ENCODE data around the gene ATE1.
"Not testable (repeated sequence)": the region's sequence is repeated elsewhere in the genome, so short reads cannot be mapped to it uniquely, and the experiment has no call there.

Gene ATE1

GRCh38 chr10:121930268-121931085 lies 2.6 kb upstream of the ATE1 start:
- not testable (repeated sequence) for H3K4me3 ChIP-seq (ENCODE audit: insufficient read depth, low read depth, low read length, poor library complexity, severe bottlenecking); H3K27me3 ChIP-seq (replicated peaks; ENCODE audit: control insufficient read depth, insufficient read depth, low read length, poor library complexity, severe bottlenecking); H3K27ac ChIP-seq (ENCODE audit: insufficient read depth, low read length, poor library complexity, severe bottlenecking); H3K4me1 ChIP-seq (ENCODE audit: control insufficient read depth, insufficient read depth, low read length, poor library complexity, severe bottlenecking); DNase-seq; H3K36me3 ChIP-seq (ENCODE audit: control insufficient read depth, insufficient read depth, low read length); H3K9me3 ChIP-seq (ENCODE audit: control insufficient read depth, low read length)

- not testable (repeated sequence) for H3K36me3 ChIP-seq (ENCODE audit: control insufficient read depth, insufficient read depth, low read length); DNase-seq; H3K27ac ChIP-seq (ENCODE audit: insufficient read depth, low read length, poor library complexity, severe bottlenecking); H3K4me1 ChIP-seq (ENCODE audit: control insufficient read depth, insufficient read depth, low read length, poor library complexity, severe bottlenecking); H3K4me3 ChIP-seq (ENCODE audit: insufficient read depth, low read depth, low read length, poor library complexity, severe bottlenecking); H3K27me3 ChIP-seq (replicated peaks; ENCODE audit: control insufficient read depth, insufficient read depth, low read length, poor library complexity, severe bottlenecking); H3K9me3 ChIP-seq (ENCODE audit: control insufficient read depth, low read length)
Observed at GRCh38 chr10:121929585-121930267, 1.9 kb upstream of the ATE1 start.

GRCh38 chr10:121928528-121928884 lies 675 bp upstream of the ATE1 start:
- Histone ChIP-seq H3K27me3 (replicated peaks; ENCODE audit: control insufficient read depth, insufficient read depth, low read length, poor library complexity, severe bottlenecking) (no peaks in the 10 kb centered on the region), H3K9me3 (ENCODE audit: control insufficient read depth, low read length) (no peaks in the 10 kb centered on the region), H3K27ac (ENCODE audit: insufficient read depth, low read length, poor library complexity, severe bottlenecking) (peak overlapping the region; percentile 92), H3K36me3 (ENCODE audit: control insufficient read depth, insufficient read depth, low read length) (no peaks in the 10 kb centered on the region), H3K4me1 (ENCODE audit: control insufficient read depth, insufficient read depth, low read length, poor library complexity, severe bottlenecking) (no peaks in the 10 kb centered on the region), H3K4me3 (ENCODE audit: insufficient read depth, low read depth, low read length, poor library complexity, severe bottlenecking) (peak overlapping the region; percentile 92)
- no peak for DNase-seq

GRCh38 chr10:121927318-121927840 lies 452 bp downstream of the ATE1 start:
- peak overlapping the region; percentile 92 for H3K4me3 ChIP-seq (ENCODE audit: insufficient read depth, low read depth, low read length, poor library complexity, severe bottlenecking)

GRCh38 chr10:121926671-121927317 lies 1.0 kb downstream of the ATE1 start:
- Histone ChIP-seq H3K27ac (ENCODE audit: insufficient read depth, low read length, poor library complexity, severe bottlenecking) (peak overlapping the region; percentile 92), H3K4me1 (ENCODE audit: control insufficient read depth, insufficient read depth, low read length, poor library complexity, severe bottlenecking) (no peaks in the 10 kb centered on the region), H3K36me3 (ENCODE audit: control insufficient read depth, insufficient read depth, low read length) (no peaks in the 10 kb centered on the region), H3K4me3 (ENCODE audit: insufficient read depth, low read depth, low read length, poor library complexity, severe bottlenecking) (peak overlapping the region; percentile 92), H3K9me3 (ENCODE audit: control insufficient read depth, low read length) (no peaks in the 10 kb centered on the region), H3K27me3 (replicated peaks; ENCODE audit: control insufficient read depth, insufficient read depth, low read length, poor library complexity, severe bottlenecking) (no peaks in the 10 kb centered on the region)
- peak in 1 of 3 donors; percentile 0 for DNase-seq

More at GRCh38 chr10:121927318-121927840, 452 bp downstream of the ATE1 start:
- Histone ChIP-seq H3K36me3 (ENCODE audit: control insufficient read depth, insufficient read depth, low read length) (no peaks in the 10 kb centered on the region), H3K27me3 (replicated peaks; ENCODE audit: control insufficient read depth, insufficient read depth, low read length, poor library complexity, severe bottlenecking) (no peaks in the 10 kb centered on the region), H3K4me1 (ENCODE audit: control insufficient read depth, insufficient read depth, low read length, poor library complexity, severe bottlenecking) (no peaks in the 10 kb centered on the region), H3K27ac (ENCODE audit: insufficient read depth, low read length, poor library complexity, severe bottlenecking) (peak overlapping the region; percentile 92), H3K9me3 (ENCODE audit: control insufficient read depth, low read length) (no peaks in the 10 kb centered on the region)
- peak in 1 of 3 donors; percentile 3 for DNase-seq

- no peaks in the 10 kb centered on the region for H3K36me3 ChIP-seq (ENCODE audit: control insufficient read depth, insufficient read depth, low read length)
- no peak overlapping the region for H3K27ac ChIP-seq (ENCODE audit: insufficient read depth, low read length, poor library complexity, severe bottlenecking)
- no peaks in the 10 kb centered on the region for H3K9me3 ChIP-seq (ENCODE audit: control insufficient read depth, low read length)
- no peaks in the 10 kb centered on the region for H3K27me3 ChIP-seq (replicated peaks; ENCODE audit: control insufficient read depth, insufficient read depth, low read length, poor library complexity, severe bottlenecking)
- no peaks in the 10 kb centered on the region for H3K4me1 ChIP-seq (ENCODE audit: control insufficient read depth, insufficient read depth, low read length, poor library complexity, severe bottlenecking)
- no peak overlapping the region for H3K4me3 ChIP-seq (ENCODE audit: insufficient read depth, low read depth, low read length, poor library complexity, severe bottlenecking)
- no peak for DNase-seq
Observed at GRCh38 chr10:121926157-121926556, 1.7 kb downstream of the ATE1 start.

GRCh38 chr10:121921238-121921931 lies 6.4 kb downstream of the ATE1 start:
- H3K4me1 ChIP-seq (ENCODE audit: control insufficient read depth, insufficient read depth, low read length, poor library complexity, severe bottlenecking): no peaks in the 10 kb centered on the region
- H3K27ac ChIP-seq (ENCODE audit: insufficient read depth, low read length, poor library complexity, severe bottlenecking): no peak overlapping the region
- no peaks in the 10 kb centered on the region for H3K9me3 ChIP-seq (ENCODE audit: control insufficient read depth, low read length)
- no peak for DNase-seq
- no peaks in the 10 kb centered on the region for H3K36me3 ChIP-seq (ENCODE audit: control insufficient read depth, insufficient read depth, low read length)
- no peaks in the 10 kb centered on the region for H3K27me3 ChIP-seq (replicated peaks; ENCODE audit: control insufficient read depth, insufficient read depth, low read length, poor library complexity, severe bottlenecking)
- no peak overlapping the region for H3K4me3 ChIP-seq (ENCODE audit: insufficient read depth, low read depth, low read length, poor library complexity, severe bottlenecking)

GRCh38 chr10:121919666-121920065 lies 8.2 kb downstream of the ATE1 start:
- no peaks in the 10 kb centered on the region for H3K4me1 ChIP-seq (ENCODE audit: control insufficient read depth, insufficient read depth, low read length, poor library complexity, severe bottlenecking)
- H3K9me3 ChIP-seq (ENCODE audit: control insufficient read depth, low read length): no peaks in the 10 kb centered on the region
- H3K36me3 ChIP-seq (ENCODE audit: control insufficient read depth, insufficient read depth, low read length): no peaks in the 10 kb centered on the region
- H3K27ac ChIP-seq (ENCODE audit: insufficient read depth, low read length, poor library complexity, severe bottlenecking): no peak overlapping the region
- no peaks in the 10 kb centered on the region for H3K27me3 ChIP-seq (replicated peaks; ENCODE audit: control insufficient read depth, insufficient read depth, low read length, poor library complexity, severe bottlenecking)
- no peak for DNase-seq
- H3K4me3 ChIP-seq (ENCODE audit: insufficient read depth, low read depth, low read length, poor library complexity, severe bottlenecking): no peak overlapping the region

- not testable (repeated sequence) for H3K4me1 ChIP-seq (ENCODE audit: control insufficient read depth, insufficient read depth, low read length, poor library complexity, severe bottlenecking); H3K27ac ChIP-seq (ENCODE audit: insufficient read depth, low read length, poor library complexity, severe bottlenecking); H3K36me3 ChIP-seq (ENCODE audit: control insufficient read depth, insufficient read depth, low read length); DNase-seq; H3K9me3 ChIP-seq (ENCODE audit: control insufficient read depth, low read length); H3K27me3 ChIP-seq (replicated peaks; ENCODE audit: control insufficient read depth, insufficient read depth, low read length, poor library complexity, severe bottlenecking); H3K4me3 ChIP-seq (ENCODE audit: insufficient read depth, low read depth, low read length, poor library complexity, severe bottlenecking)
Observed at GRCh38 chr10:121918800-121919199, 9.0 kb downstream of the ATE1 start.
